ENCODE data around the gene NELL1. TPM values are rescaled to one million over a fixed set of nuclear protein-coding genes. Genes with fewer than 3 reads are reported as not detected.

Gene NELL1
- total and polyA plus RNA-seq, 2 donors (not counting 3 experiments of a cell fraction or from before 2014, with no cell fraction given) = not detected

- Histone ChIP-seq H3K36me3 (ENCODE audit: control insufficient read depth in 2 of 2, extremely low read depth in 1 of 2, insufficient read depth in 2 of 2, low read length in 2 of 2) (no peaks in the 10 kb centered on the region), H2AFZ (ENCODE audit: low read depth, low read length) (no peak overlapping the region), H3K9ac (replicated peaks; ENCODE audit: extremely low read depth, insufficient read depth, low read length) (no peak overlapping the region), H3K27ac (ENCODE audit: insufficient read depth, low read depth, low read length) (no peak overlapping the region), H4K20me1 (replicated peaks; ENCODE audit: control insufficient read depth, extremely low read depth, insufficient read depth, low read length) (no peaks in the 10 kb centered on the region), H3K9me3 (replicated peaks; ENCODE audit: control insufficient read depth, insufficient read depth, low read length) (peaks cover 5% of the 10 kb centered on the region), H3K4me2 (ENCODE audit: insufficient read depth, low read length) (no peak overlapping the region), H3K9me1 (replicated peaks; ENCODE audit: control insufficient read depth, extremely low read depth, insufficient read depth, low read length) (no peaks in the 10 kb centered on the region), H3K79me2 (ENCODE audit: control insufficient read depth, insufficient read depth, low read length) (no peaks in the 10 kb centered on the region), H3K4me3 (replicated peaks in 1 of 3; ENCODE audit: insufficient read depth in 1 of 3, low read depth in 1 of 3, low read length in 3 of 3) (no peak overlapping the region), H3K4me1 (ENCODE audit: control insufficient read depth, extremely low read depth, insufficient read depth, low read length) (no peaks in the 10 kb centered on the region), H3K27me3 (ENCODE audit: control insufficient read depth in 2 of 2, insufficient read depth in 2 of 2, low read length in 2 of 2) (no peaks in the 10 kb centered on the region)
- DNase-seq (ENCODE audit: low read depth, low spot score) (no peak), FAIRE-seq (no peak)
- ChIA-PET CTCF (no interaction called here), POLR2A (no interaction called here)
- no TSS peak for BruUV-seq (replicated peaks)
- dilution Hi-C loops (cut with MboI; ENCODE audit: extremely low pct_ligation_motif_present, low sequenced_read_pairs) (no loop called here), intact Hi-C loops (cut with micrococcal nuclease) (no loop called here)
- TF ChIP-seq MYC (IDR thresholded peaks at IDR 0.05; ENCODE audit: low read depth, low read length) (no peak), EZH2 (IDR thresholded peaks at IDR 0.05; ENCODE audit: borderline replicate concordance, low read depth, low read length, severe bottlenecking) (no peak), MAX (IDR thresholded peaks at IDR 0.05; ENCODE audit: insufficient read depth, insufficient read length) (no peak), CTCF (IDR thresholded peaks at IDR 0.05; ENCODE audit: extremely low read depth in 1 of 2, insufficient read depth in 1 of 2, low read depth in 1 of 2, low read length in 2 of 2) (no peak), POLR2AphosphoS5 (IDR thresholded peaks at IDR 0.05; ENCODE audit: insufficient read depth, low read depth, low read length) (no peak)
These were observed 805.9 kb downstream of the NELL1 start for GRCh38 chr11:21475276-21475675.

GRCh38 chr11:21476588-21476987 is 807.2 kb downstream of the NELL1 start:
- ChIA-PET POLR2A (no interaction called here), CTCF (no interaction called here)
- Histone ChIP-seq H3K9me1 (replicated peaks; ENCODE audit: control insufficient read depth, extremely low read depth, insufficient read depth, low read length) (no peaks in the 10 kb centered on the region), H4K20me1 (replicated peaks; ENCODE audit: control insufficient read depth, extremely low read depth, insufficient read depth, low read length) (no peaks in the 10 kb centered on the region), H3K4me1 (ENCODE audit: control insufficient read depth, extremely low read depth, insufficient read depth, low read length) (no peaks in the 10 kb centered on the region), H3K27me3 (ENCODE audit: control insufficient read depth in 2 of 2, insufficient read depth in 2 of 2, low read length in 2 of 2) (no peaks in the 10 kb centered on the region), H3K4me3 (replicated peaks in 1 of 3; ENCODE audit: insufficient read depth in 1 of 3, low read depth in 1 of 3, low read length in 3 of 3) (no peak overlapping the region), H3K36me3 (ENCODE audit: control insufficient read depth in 2 of 2, extremely low read depth in 1 of 2, insufficient read depth in 2 of 2, low read length in 2 of 2) (no peaks in the 10 kb centered on the region), H3K9ac (replicated peaks; ENCODE audit: extremely low read depth, insufficient read depth, low read length) (no peak overlapping the region), H2AFZ (ENCODE audit: low read depth, low read length) (no peak overlapping the region), H3K27ac (ENCODE audit: insufficient read depth, low read depth, low read length) (no peak overlapping the region), H3K9me3 (replicated peaks; ENCODE audit: control insufficient read depth, insufficient read depth, low read length) (peaks cover 4% of the 10 kb centered on the region), H3K79me2 (ENCODE audit: control insufficient read depth, insufficient read depth, low read length) (no peaks in the 10 kb centered on the region), H3K4me2 (ENCODE audit: insufficient read depth, low read length) (no peak overlapping the region)
- BruUV-seq (replicated peaks) = no TSS peak
- no peak for TF ChIP-seq POLR2AphosphoS5 (IDR thresholded peaks at IDR 0.05; ENCODE audit: insufficient read depth, low read depth, low read length)
- TF ChIP-seq FOS (IDR thresholded peaks at IDR 0.05; ENCODE audit: borderline replicate concordance, insufficient read depth, low read length) = no peak
- TF ChIP-seq JUN (IDR thresholded peaks at IDR 0.05; ENCODE audit: borderline replicate concordance, insufficient read depth, insufficient read length, low read depth) = no peak
- TF ChIP-seq MAX (IDR thresholded peaks at IDR 0.05; ENCODE audit: insufficient read depth, insufficient read length) = no peak
- TF ChIP-seq EZH2 (IDR thresholded peaks at IDR 0.05; ENCODE audit: borderline replicate concordance, low read depth, low read length, severe bottlenecking) = no peak
- no peak for TF ChIP-seq GATA2 (IDR thresholded peaks at IDR 0.05; ENCODE audit: insufficient read depth, insufficient read length, low read depth, low read length)
- no peak for TF ChIP-seq MYC (IDR thresholded peaks at IDR 0.05; ENCODE audit: low read depth, low read length)
- no peak for TF ChIP-seq POLR2A (IDR thresholded peaks at IDR 0.05; ENCODE audit: low read depth, low read length)
- TF ChIP-seq CTCF (IDR thresholded peaks at IDR 0.05; ENCODE audit: extremely low read depth in 1 of 2, insufficient read depth in 1 of 2, low read depth in 1 of 2, low read length in 2 of 2) = no peak
- intact Hi-C loops (cut with micrococcal nuclease) = no loop called here
- FAIRE-seq (no peak), DNase-seq (ENCODE audit: low read depth, low spot score) (no peak)
- dilution Hi-C loops (cut with MboI; ENCODE audit: extremely low pct_ligation_motif_present, low sequenced_read_pairs) = no loop called here

All from endothelial cell of umbilical vein (primary cell).